Esophagus squamous epithelium (tissue), 5 donors: Measurements from ENCODE around the gene JUN. TPM values are rescaled to one million over a fixed set of nuclear protein-coding genes. Genes with fewer than 3 reads are reported as not detected.

Experiments used
- DNase-seq: peaks from one replicate; lab custom pipeline; 2025; lab: John Stamatoyannopoulos, UW
- H3K27ac ChIP-seq, 4 donors: fragments of 200-600 bp; sonication (generic); one replicate each; pipeline ENCODE4 v1.5.1; 2016 to 2019; ENCODE audit warnings: mild to moderate bottlenecking in 1 of 4
- H3K27me3 ChIP-seq, 4 donors: fragments of 200-600 bp; sonication (generic); 1 replicate in 3 of 4; 2 replicates in 1 of 4; pipeline versions ENCODE4 v1.5.1 to v1.6.0; 2017 to 2021; ENCODE audit warnings: antibody characterized with exemption in 1 of 4
- H3K36me3 ChIP-seq, 3 donors: fragments of 200-600 bp; sonication (generic); one replicate each; pipeline ENCODE4 v1.5.1; 2016 to 2019
- H3K4me1 ChIP-seq, 3 donors: fragments of 200-600 bp; sonication (generic); one replicate each; pipeline ENCODE4 v1.5.1; 2017 to 2019
- H3K4me3 ChIP-seq, 4 donors: fragments of 200-600 bp; sonication (generic); 1 replicate in 3 of 4; 2 replicates in 1 of 4; pipeline ENCODE4 v1.5.1; 2016 to 2019; ENCODE audit warnings: mild to moderate bottlenecking in 2 of 4, moderate library complexity in 1 of 4
- H3K9me3 ChIP-seq, 3 donors: fragments of 200-600 bp; sonication (generic); one replicate each; pipeline ENCODE4 v1.5.1; 2016 to 2019
- POLR2A ChIP-seq, 4 donors: fragments of 450-650 bp; IDR thresholded peaks; one replicate each; pipeline ENCODE4 v1.6.1; 2017; ENCODE audit warnings: antibody characterized with exemption in 4 of 4, mild to moderate bottlenecking in 4 of 4, moderate library complexity in 3 of 4
- WGBS, 2 donors: methylation state at CpG; one replicate each; pipeline ENCODE4 v1.1.5; 2018; 5-methylcytosine and 5-hydroxymethylcytosine counted together
- intact Hi-C: fragments of 100-400 bp; cut with DNase I; formaldehyde crosslinking; loops from one replicate; pipeline ENCODE4 v1.15.0; 2022
- total RNA-seq, 4 donors: library from RNA; depleted of rRNA; stranded (reverse); fragments of >200 nt; gene quantifications; one replicate each; pipeline ENCODE4 v1.1.0, GENCODE V29; 2016
- TF ChIP-seq, protein P1 (sequence below), 6 experiments: fragments of 450-650 bp in 4 of 6; fragments of 200-600 bp in 2 of 6; sonication (generic) in 2 of 6; IDR thresholded peaks; one replicate each; pipeline ENCODE4 v1.5.1; 2016 to 2019; ENCODE audit warnings: antibody characterized with exemption in 6 of 6, mild to moderate bottlenecking in 4 of 6, moderate library complexity in 4 of 6
- donor health status: DM: yes; HTN: yes; CAD: no.

JUN gene
- total RNA-seq, 4 donors from 2014 or later = 48.5 to 128 (median 66.1) TPM

- H3K27ac ChIP-seq = peak overlapping the region; percentile 25 to 78 (median 65)
- no peak for DNase-seq
- no peak overlapping the region for H3K4me3 ChIP-seq
- peaks cover 12 to 36% (median 12%) of the 10 kb centered on the region in 3 donors for H3K4me1 ChIP-seq
- intact Hi-C loops = no loop called here
- no peaks in the 10 kb centered on the region for H3K27me3 ChIP-seq
- 0 to 4% methylated on average over 2 to 3 of the region's 3 CpGs for WGBS, 2 donors
- no peaks in the 10 kb centered on the region for H3K9me3 ChIP-seq
- TF ChIP-seq, protein P1, sequence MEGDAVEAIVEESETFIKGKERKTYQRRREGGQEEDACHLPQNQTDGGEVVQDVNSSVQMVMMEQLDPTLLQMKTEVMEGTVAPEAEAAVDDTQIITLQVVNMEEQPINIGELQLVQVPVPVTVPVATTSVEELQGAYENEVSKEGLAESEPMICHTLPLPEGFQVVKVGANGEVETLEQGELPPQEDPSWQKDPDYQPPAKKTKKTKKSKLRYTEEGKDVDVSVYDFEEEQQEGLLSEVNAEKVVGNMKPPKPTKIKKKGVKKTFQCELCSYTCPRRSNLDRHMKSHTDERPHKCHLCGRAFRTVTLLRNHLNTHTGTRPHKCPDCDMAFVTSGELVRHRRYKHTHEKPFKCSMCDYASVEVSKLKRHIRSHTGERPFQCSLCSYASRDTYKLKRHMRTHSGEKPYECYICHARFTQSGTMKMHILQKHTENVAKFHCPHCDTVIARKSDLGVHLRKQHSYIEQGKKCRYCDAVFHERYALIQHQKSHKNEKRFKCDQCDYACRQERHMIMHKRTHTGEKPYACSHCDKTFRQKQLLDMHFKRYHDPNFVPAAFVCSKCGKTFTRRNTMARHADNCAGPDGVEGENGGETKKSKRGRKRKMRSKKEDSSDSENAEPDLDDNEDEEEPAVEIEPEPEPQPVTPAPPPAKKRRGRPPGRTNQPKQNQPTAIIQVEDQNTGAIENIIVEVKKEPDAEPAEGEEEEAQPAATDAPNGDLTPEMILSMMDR (IDR thresholded peaks at IDR 0.05) = no peak
- peak in 1 of 4 donors; percentile 12 for TF ChIP-seq POLR2A (IDR thresholded peaks at IDR 0.05)
- H3K36me3 ChIP-seq = no peaks in the 10 kb centered on the region
Measured at GRCh38 chr1:58773406-58773840, 10.4 kb downstream of the JUN start.

- no peaks in the 10 kb centered on the region for H3K9me3 ChIP-seq
- no peak for DNase-seq
- intact Hi-C loops = no loop called here
- H3K27me3 ChIP-seq = no peaks in the 10 kb centered on the region
- peaks cover 12 to 31% (median 12%) of the 10 kb centered on the region in 3 donors for H3K4me1 ChIP-seq
- no peaks in the 10 kb centered on the region for H3K36me3 ChIP-seq
- no peak overlapping the region for H3K4me3 ChIP-seq
- 28 to 46% methylated on average over 9 of the region's 9 CpGs for WGBS, 2 donors
- TF ChIP-seq POLR2A (IDR thresholded peaks at IDR 0.05) = no peak
- peak overlapping the region in 1 of 4 donors; percentile 8 for H3K27ac ChIP-seq
Measured at GRCh38 chr1:58769809-58770320, 14.0 kb downstream of the JUN start.

GRCh38 chr1:58768971-58769808 lies 14.7 kb downstream of the JUN start:
- no peak overlapping the region for H3K4me3 ChIP-seq
- peak overlapping the region in 1 of 4 donors; percentile 8 for H3K27ac ChIP-seq
- no peaks in the 10 kb centered on the region for H3K36me3 ChIP-seq
- TF ChIP-seq, protein P1 (IDR thresholded peaks at IDR 0.05) = peak; percentile 31 to 86 (median 76)
- no peak for TF ChIP-seq POLR2A (IDR thresholded peaks at IDR 0.05)
- 23 to 36% methylated on average over 21 to 22 of the region's 22 CpGs for WGBS, 2 donors
- H3K9me3 ChIP-seq = no peaks in the 10 kb centered on the region
- intact Hi-C loops = no loop called here
- no peaks in the 10 kb centered on the region for H3K27me3 ChIP-seq
- peaks cover 12 to 34% (median 18%) of the 10 kb centered on the region in 3 donors for H3K4me1 ChIP-seq
- DNase-seq = no peak

- no peaks in the 10 kb centered on the region for H3K9me3 ChIP-seq
- TF ChIP-seq, protein P1 (IDR thresholded peaks at IDR 0.05) = no peak
- TF ChIP-seq POLR2A (IDR thresholded peaks at IDR 0.05) = no peak
- no peaks in the 10 kb centered on the region for H3K36me3 ChIP-seq
- H3K27ac ChIP-seq = no peak overlapping the region
- no peak for DNase-seq
- no peak overlapping the region for H3K4me3 ChIP-seq
- WGBS, 2 donors = 88 to 92% methylated on average over 4 to 5 of the region's 5 CpGs
- H3K27me3 ChIP-seq = no peaks in the 10 kb centered on the region
- intact Hi-C loops = no loop called here
- H3K4me1 ChIP-seq = peaks cover 5 to 35% (median 15%) of the 10 kb centered on the region in 3 donors
Measured at GRCh38 chr1:58768191-58768731, 15.6 kb downstream of the JUN start.

GRCh38 chr1:58767143-58767542 lies 16.7 kb downstream of the JUN start:
- Histone ChIP-seq H3K9me3 (no peaks in the 10 kb centered on the region), H3K4me1 (peaks cover 0 to 41% (median 17%) of the 10 kb centered on the region in 3 donors), H3K4me3 (no peak overlapping the region), H3K27me3 (no peaks in the 10 kb centered on the region), H3K27ac (no peak overlapping the region), H3K36me3 (no peaks in the 10 kb centered on the region)
- TF ChIP-seq, protein P1 (IDR thresholded peaks at IDR 0.05) = no peak
- TF ChIP-seq POLR2A (IDR thresholded peaks at IDR 0.05) = no peak
- WGBS, 2 donors = 93 to 100% methylated on average over 1 of the region's 1 CpG
- DNase-seq = no peak
- intact Hi-C loops = no loop called here
